Liver (tissue), 3 donors: ENCODE data around the gene ANTXR1.

Experiments used
- SP1 ChIP-seq: IDR thresholded peaks from 2 replicates; pipeline ENCODE4 v1.6.1; 2018; ENCODE audit warnings: antibody characterized with exemption, mild to moderate bottlenecking
- TF ChIP-seq, protein P1 (sequence below): IDR thresholded peaks from 2 replicates; pipeline ENCODE4 v1.6.1; 2016; ENCODE audit warnings: antibody characterized with exemption
- TF ChIP-seq, protein P2 (sequence below): IDR thresholded peaks from 2 replicates; pipeline ENCODE4 v1.6.1; 2016; ENCODE audit warnings: antibody characterized with exemption
- TF ChIP-seq, protein P3 (sequence below): fragments of 150-350 bp; IDR thresholded peaks from 2 replicates; pipeline ENCODE4 v1.5.1; 2017; ENCODE audit warnings: improper control_type of control experiment, low read depth, low read length; ENCODE audit not compliant: missing input control
- donor health status: healthy.
- donor health status: healthy.

DNA sequence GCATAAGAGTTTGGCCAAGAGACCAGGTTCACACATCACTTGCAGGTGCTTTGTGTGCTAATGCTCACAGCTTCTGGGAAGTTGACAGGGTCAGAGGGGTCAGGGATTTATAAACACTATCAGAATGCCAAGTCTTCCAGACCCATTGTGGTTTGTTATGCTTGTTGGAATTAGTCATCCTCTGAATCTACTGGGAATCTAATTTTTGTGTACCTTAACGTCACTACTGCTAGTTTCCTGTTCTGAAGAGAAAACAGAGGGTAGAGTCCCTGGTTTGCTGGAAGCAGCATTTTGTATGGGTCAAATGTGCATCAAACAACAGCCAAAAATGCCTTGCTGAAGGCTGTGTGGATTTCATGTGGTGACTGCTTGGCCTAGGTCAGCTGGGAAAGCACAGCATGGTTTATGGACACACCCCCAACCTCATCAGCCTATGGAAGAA lies 33.3 kb downstream of the ANTXR1 start:
- TF ChIP-seq, protein P1, sequence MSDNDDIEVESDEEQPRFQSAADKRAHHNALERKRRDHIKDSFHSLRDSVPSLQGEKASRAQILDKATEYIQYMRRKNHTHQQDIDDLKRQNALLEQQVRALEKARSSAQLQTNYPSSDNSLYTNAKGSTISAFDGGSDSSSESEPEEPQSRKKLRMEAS = no peak
- TF ChIP-seq, protein P2, sequence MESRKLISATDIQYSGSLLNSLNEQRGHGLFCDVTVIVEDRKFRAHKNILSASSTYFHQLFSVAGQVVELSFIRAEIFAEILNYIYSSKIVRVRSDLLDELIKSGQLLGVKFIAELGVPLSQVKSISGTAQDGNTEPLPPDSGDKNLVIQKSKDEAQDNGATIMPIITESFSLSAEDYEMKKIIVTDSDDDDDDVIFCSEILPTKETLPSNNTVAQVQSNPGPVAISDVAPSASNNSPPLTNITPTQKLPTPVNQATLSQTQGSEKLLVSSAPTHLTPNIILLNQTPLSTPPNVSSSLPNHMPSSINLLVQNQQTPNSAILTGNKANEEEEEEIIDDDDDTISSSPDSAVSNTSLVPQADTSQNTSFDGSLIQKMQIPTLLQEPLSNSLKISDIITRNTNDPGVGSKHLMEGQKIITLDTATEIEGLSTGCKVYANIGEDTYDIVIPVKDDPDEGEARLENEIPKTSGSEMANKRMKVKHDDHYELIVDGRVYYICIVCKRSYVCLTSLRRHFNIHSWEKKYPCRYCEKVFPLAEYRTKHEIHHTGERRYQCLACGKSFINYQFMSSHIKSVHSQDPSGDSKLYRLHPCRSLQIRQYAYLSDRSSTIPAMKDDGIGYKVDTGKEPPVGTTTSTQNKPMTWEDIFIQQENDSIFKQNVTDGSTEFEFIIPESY = no peak
- TF ChIP-seq, protein P3, sequence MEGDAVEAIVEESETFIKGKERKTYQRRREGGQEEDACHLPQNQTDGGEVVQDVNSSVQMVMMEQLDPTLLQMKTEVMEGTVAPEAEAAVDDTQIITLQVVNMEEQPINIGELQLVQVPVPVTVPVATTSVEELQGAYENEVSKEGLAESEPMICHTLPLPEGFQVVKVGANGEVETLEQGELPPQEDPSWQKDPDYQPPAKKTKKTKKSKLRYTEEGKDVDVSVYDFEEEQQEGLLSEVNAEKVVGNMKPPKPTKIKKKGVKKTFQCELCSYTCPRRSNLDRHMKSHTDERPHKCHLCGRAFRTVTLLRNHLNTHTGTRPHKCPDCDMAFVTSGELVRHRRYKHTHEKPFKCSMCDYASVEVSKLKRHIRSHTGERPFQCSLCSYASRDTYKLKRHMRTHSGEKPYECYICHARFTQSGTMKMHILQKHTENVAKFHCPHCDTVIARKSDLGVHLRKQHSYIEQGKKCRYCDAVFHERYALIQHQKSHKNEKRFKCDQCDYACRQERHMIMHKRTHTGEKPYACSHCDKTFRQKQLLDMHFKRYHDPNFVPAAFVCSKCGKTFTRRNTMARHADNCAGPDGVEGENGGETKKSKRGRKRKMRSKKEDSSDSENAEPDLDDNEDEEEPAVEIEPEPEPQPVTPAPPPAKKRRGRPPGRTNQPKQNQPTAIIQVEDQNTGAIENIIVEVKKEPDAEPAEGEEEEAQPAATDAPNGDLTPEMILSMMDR = no peak
- no peak for TF ChIP-seq SP1
